ENCODE results near the gene SIRPG.
A peak's percentile ranks its signal among the peaks of the same experiment; 100 is the strongest.

Gene SIRPG

GRCh38 chr20:1637755-1638154, 19.8 kb downstream of the SIRPG start:
- intact Hi-C loops (cut with DNase I), result no loop called here

GRCh38 chr20:1637226-1637625, 20.4 kb downstream of the SIRPG start:
- intact Hi-C loops (cut with DNase I), result no loop called here
- no peak for DNase-seq

More at GRCh38 chr20:1637755-1638154, 19.8 kb downstream of the SIRPG start:
- no peak for DNase-seq

DNA sequence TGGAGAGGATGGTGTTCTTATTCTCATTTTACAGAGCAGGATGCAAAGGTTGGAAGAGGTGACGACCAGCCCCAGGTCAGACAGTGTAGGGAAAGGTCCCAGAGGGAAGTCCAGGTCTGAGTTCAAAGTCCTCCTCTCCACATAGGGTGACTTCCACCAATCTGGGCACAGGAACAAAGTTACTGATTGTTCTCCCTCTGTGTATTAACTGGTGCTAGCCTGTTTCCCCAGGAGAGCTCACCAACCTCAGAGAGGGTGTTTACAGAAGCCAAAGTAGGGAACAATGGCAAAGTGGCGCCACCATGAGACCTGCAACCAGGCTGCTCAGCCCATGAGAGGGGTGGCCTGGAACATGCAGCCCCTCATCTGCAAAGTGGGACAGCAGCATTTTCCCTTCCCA, 21.0 kb downstream of the SIRPG start:
- intact Hi-C loops (cut with DNase I), result no loop called here
- DNase-seq, result no peak

DNA sequence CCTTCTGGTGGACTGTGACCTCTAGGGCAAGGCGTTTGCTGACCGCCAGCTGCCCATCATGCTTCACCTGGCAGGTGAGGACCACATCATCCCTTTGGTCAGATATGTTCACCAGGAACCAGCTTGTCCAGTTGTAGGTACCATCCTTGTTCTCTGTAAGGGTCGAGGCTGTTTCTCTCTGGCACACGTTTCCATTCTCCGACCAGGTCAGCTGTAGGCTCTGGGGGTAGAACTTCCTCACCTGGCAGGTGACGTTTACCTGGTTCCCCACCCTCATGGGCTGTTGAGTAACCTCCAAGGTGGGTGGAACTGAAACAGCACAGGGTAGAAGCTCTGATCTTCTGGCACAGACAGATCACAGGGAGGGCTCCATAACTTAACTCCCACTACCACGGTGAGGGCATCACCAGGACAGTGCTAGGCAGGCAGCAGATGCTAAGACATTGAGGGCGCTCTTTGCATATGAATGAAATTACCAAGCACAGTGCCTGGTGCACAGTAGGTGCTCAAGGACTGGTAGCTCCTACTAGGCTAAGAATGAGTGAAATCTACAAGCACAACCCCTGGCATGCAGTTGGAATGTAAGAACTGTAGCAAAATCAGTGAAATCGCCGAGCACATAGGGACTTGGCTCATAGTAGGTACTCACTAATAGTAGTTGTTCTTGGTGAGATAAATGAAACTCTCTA, 22.1 kb downstream of the SIRPG start:
- DNase-seq, result no peak
- intact Hi-C loops (cut with DNase I), result no loop called here

DNA sequence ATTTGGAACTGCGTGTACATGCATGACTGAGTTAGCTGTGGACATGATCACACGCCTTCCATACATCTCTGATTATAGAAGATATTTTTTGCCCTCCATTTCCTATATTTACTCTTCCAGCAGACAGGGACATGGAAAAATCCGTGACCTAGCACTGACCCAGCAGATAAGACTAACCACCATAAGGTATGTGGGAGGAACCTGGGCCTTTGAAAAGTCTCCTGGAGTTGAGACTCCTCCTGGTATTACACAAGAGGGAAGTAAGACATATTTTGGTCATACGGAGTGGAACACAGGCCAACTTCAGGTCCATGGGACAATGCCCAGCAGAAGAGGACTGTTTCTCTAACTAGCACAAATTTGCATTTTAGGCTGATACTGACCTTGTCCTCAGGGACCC, 24.0 kb downstream of the SIRPG start:
- intact Hi-C loops (cut with DNase I), result no loop called here

GRCh38 chr20:1632178-1632577, 25.4 kb downstream of the SIRPG start:
- DNase-seq, result peak in 1 of 10 donors; percentile 18
- intact Hi-C loops (cut with DNase I), result no loop called here

More for the DNA sequence above, 24.0 kb downstream of the SIRPG start:
- DNase-seq, result no peak

GRCh38 chr20:1631309-1632151, 26.0 kb downstream of the SIRPG start:
- DNase-seq, result no peak
- intact Hi-C loops (cut with DNase I), result no loop called here

- intact Hi-C loops (cut with DNase I), result no loop called here
- DNase-seq, result no peak
Measured at GRCh38 chr20:1630186-1630585, 27.4 kb downstream of the SIRPG start.

- intact Hi-C loops (cut with DNase I), result no loop called here
- DNase-seq, result no peak
Measured at GRCh38 chr20:1629321-1629720, 28.3 kb downstream of the SIRPG start.

- intact Hi-C loops (cut with DNase I), result no loop called here
- no peak for DNase-seq
Measured at GRCh38 chr20:1628621-1629020, 29.0 kb downstream of the SIRPG start.

GRCh38 chr20:1627200-1627550, 30.4 kb downstream of the SIRPG start:
- intact Hi-C loops (cut with DNase I), result no loop called here

GRCh38 chr20:1626528-1627199, 30.9 kb downstream of the SIRPG start:
- DNase-seq, result no peak
- intact Hi-C loops (cut with DNase I), result no loop called here

More at GRCh38 chr20:1627200-1627550, 30.4 kb downstream of the SIRPG start:
- DNase-seq, result no peak

GRCh38 chr20:1625083-1625690, 32.4 kb downstream of the SIRPG start:
- intact Hi-C loops (cut with DNase I), result no loop called here
- DNase-seq, result no peak

DNA sequence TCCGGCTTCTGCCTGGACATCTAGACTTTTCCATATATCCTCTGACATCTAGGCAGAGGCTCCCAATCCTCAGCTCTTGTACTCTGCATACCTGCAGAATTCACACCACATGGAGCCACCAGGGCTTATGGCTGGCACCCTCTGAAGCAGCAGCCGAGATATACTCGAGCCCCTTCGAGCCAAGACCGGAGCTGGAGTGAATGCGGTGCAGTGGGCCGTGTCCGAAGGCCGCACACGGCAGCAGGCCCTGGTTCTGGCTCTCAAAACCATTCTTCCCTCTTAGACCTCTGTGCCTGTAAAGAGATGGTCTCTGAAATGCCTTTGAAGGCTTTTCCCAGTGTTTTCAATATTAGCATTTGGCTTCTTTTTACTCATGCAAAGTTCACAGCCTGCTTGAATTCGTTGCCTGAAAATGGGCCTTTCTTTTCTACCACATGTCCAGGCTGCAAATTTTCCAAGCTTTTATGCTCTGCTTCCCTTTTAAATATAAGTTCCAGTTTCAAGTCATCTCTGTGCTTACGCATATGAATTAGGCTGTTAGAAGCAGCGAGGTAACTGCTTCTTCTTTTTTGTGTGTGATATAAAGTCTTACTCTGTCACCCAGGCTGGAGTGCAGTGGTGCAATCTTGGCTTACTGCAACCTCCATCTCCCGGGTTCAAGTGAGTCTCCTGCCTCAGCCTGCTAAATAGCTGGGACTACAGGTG, 33.9 kb downstream of the SIRPG start:
- intact Hi-C loops (cut with DNase I), result no loop called here
- DNase-seq, result no peak

- intact Hi-C loops (cut with DNase I), result no loop called here
- no peak for DNase-seq
Measured at GRCh38 chr20:1622450-1622849, 35.1 kb downstream of the SIRPG start.

DNA sequence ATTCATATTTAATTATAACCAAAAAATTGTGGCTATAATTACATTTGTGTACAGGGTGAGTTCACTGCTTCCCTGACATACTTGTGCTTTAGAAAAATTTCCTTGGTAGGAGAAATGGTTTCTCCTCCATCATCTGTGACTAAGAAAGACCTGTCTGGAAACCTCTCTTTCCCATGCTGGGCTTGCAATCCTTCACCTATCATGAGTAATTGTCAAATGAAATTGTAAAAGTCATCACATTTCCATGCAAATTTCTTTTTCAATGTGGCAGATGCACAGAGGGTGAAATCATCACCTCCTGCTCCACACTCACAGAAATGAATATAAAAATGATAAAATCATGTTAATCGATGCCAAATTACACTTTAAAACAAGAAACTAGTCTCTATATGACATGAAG, 36.3 kb downstream of the SIRPG start:
- intact Hi-C loops (cut with DNase I), result no loop called here
- DNase-seq, result no peak

GRCh38 chr20:1619861-1620444, 37.6 kb downstream of the SIRPG start, which contains the start of gene SIRPB1:
SIRPB1 (minus strand) TSS chr20:1620009; CDS start chr20:1619944, 65 bp downstream.
- intact Hi-C loops (cut with DNase I), result loop anchor here (10.0 kb wide), 1 partner anchor 55 kb away; no protein-coding TSS in a partner anchor
- no peak for DNase-seq

DNA sequence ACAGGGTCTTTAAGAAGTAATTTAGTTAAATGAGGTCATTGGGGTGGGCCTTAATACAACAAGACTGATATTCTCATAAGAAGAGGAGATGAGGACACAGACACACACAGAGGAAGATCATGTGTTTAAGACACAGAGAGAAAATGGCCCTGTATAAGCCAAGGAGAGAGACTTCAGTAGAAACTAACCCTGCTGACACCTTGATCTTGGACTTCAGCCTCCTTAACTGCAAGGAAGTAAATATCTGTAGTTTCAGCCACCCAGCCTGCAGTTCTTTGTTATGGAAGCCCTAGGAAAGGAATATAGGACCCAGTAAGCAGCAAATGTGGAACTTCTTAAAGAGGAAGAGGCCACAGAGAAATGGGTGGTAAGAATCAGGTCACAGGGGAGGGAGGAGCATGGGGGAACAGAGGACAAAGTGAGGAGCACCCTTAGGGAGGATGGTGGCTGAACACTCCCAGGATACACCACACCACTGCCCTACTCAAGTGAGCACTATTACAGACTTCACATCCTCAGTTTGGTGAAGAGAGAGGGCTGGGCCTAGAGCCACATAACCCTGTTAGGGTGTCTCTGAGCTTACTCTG, 38.5 kb downstream of the SIRPG start:
- intact Hi-C loops (cut with DNase I), result loop anchor here (10.0 kb wide), 1 partner anchor 54 kb away; no protein-coding TSS in a partner anchor
- DNase-seq, result no peak

- intact Hi-C loops (cut with DNase I), result loop anchor here (10.0 kb wide), 1 partner anchor 54 kb away; no protein-coding TSS in a partner anchor
- no peak for DNase-seq
Measured at GRCh38 chr20:1618479-1618878, 39.1 kb downstream of the SIRPG start.
